ENCODE results near the gene ARPC4.

The ARPC4 gene

GRCh38 chr3:9786209-9786739 lies 6.6 kb upstream of the ARPC4 start:
- TF ChIP-seq NFIC (IDR thresholded peaks at IDR 0.05) (no peak), ZBTB7A (IDR thresholded peaks at IDR 0.05; ENCODE audit: low read depth) (no peak), TEAD4 (IDR thresholded peaks at IDR 0.05) (no peak), YY1 (IDR thresholded peaks at IDR 0.05; ENCODE audit: low read depth) (no peak)

DNA sequence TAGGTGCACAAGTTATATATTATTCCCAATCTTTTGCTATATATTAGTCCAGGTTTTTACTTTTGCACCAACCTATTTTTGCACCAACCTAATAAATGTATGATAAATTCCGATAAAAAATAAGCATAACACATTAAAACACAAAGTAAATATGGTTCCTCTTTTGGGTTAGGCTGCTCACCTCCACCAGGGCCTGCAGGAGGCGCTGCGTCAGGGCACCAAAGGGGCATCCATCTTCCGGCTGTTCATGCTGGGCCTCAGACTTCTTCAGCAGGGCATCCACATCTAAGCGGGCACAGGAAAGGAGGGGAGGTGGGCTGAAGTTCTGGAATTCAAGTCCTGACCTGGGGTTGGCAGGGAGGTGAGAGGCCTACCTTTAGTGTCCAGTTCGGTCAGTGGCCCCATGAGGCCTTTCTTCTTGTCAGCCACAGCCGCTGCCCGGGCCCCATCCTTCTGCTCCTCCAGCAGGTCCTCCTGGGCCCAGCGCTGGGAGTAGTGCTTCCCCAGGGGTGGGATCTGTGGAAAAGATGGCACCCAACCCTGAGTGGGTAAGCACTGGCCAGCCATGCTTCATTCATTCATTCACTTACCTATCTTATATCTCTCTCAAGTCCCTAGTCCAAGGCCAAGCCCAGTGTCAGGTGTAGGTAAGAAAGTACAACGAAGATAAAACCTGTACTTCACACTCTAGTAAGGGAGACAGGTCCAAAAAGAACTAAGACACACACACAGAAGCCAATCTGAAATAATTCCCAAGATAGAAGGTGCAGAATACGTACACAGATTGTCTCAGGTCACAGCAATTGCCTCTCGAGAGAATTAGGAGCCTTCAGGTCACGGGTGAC lies 5.8 kb upstream of the ARPC4 start:
- no peak for TF ChIP-seq FOXM1 (IDR thresholded peaks at IDR 0.05; ENCODE audit: borderline replicate concordance, low read depth)

DNA sequence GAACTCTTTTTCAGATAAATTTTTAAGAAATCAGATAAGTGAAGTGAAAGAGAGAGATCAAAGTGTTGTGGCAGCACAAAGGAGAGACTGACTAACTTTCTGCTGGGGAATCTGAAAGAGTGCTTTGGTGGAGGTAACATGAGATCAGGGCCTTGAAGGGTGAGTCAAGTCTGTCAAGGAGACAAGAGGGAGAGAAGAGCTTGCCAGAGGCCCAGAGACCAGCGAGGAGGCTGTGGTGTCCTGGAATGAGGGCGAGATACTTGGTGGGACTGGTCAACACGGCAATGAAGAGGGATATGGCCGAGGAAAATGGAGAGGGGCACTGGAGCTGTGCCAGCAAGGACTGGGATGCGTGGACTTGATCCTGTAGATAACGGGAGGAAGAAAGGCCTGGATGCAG lies 5.2 kb upstream of the ARPC4 start:
- TF ChIP-seq ZBTB7A (IDR thresholded peaks at IDR 0.05; ENCODE audit: low read depth) (no peak), MAX (IDR thresholded peaks at IDR 0.05) (no peak), EGR1 (IDR thresholded peaks at IDR 0.05) (no peak), CEBPB (IDR thresholded peaks at IDR 0.05) (no peak), RAD21 (IDR thresholded peaks at IDR 0.05; ENCODE audit: low read depth) (no peak), NFIC (IDR thresholded peaks at IDR 0.05) (no peak), TEAD4 (IDR thresholded peaks at IDR 0.05) (no peak), EP300 (IDR thresholded peaks at IDR 0.05; ENCODE audit: borderline replicate concordance) (no peak), TAF1 (IDR thresholded peaks at IDR 0.05; ENCODE audit: low read depth) (no peak), FOXM1 (IDR thresholded peaks at IDR 0.05; ENCODE audit: borderline replicate concordance, low read depth) (no peak), CREB1 (IDR thresholded peaks at IDR 0.05; ENCODE audit: low read depth) (no peak)
- TF ChIP-seq, protein P1, sequence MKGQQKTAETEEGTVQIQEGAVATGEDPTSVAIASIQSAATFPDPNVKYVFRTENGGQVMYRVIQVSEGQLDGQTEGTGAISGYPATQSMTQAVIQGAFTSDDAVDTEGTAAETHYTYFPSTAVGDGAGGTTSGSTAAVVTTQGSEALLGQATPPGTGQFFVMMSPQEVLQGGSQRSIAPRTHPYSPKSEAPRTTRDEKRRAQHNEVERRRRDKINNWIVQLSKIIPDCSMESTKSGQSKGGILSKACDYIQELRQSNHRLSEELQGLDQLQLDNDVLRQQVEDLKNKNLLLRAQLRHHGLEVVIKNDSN (IDR thresholded peaks at IDR 0.05) = no peak
- TF ChIP-seq, protein P2, sequence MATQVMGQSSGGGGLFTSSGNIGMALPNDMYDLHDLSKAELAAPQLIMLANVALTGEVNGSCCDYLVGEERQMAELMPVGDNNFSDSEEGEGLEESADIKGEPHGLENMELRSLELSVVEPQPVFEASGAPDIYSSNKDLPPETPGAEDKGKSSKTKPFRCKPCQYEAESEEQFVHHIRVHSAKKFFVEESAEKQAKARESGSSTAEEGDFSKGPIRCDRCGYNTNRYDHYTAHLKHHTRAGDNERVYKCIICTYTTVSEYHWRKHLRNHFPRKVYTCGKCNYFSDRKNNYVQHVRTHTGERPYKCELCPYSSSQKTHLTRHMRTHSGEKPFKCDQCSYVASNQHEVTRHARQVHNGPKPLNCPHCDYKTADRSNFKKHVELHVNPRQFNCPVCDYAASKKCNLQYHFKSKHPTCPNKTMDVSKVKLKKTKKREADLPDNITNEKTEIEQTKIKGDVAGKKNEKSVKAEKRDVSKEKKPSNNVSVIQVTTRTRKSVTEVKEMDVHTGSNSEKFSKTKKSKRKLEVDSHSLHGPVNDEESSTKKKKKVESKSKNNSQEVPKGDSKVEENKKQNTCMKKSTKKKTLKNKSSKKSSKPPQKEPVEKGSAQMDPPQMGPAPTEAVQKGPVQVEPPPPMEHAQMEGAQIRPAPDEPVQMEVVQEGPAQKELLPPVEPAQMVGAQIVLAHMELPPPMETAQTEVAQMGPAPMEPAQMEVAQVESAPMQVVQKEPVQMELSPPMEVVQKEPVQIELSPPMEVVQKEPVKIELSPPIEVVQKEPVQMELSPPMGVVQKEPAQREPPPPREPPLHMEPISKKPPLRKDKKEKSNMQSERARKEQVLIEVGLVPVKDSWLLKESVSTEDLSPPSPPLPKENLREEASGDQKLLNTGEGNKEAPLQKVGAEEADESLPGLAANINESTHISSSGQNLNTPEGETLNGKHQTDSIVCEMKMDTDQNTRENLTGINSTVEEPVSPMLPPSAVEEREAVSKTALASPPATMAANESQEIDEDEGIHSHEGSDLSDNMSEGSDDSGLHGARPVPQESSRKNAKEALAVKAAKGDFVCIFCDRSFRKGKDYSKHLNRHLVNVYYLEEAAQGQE (IDR thresholded peaks at IDR 0.05; ENCODE audit: low read depth) = no peak

GRCh38 chr3:9791127-9791526 lies 1.8 kb upstream of the ARPC4 start:
- TF ChIP-seq EP300 (IDR thresholded peaks at IDR 0.05; ENCODE audit: borderline replicate concordance) (no peak), FOXM1 (IDR thresholded peaks at IDR 0.05; ENCODE audit: borderline replicate concordance, low read depth) (no peak), NFIC (IDR thresholded peaks at IDR 0.05) (no peak), CEBPB (IDR thresholded peaks at IDR 0.05) (no peak), MAX (IDR thresholded peaks at IDR 0.05) (no peak), YY1 (IDR thresholded peaks at IDR 0.05; ENCODE audit: low read depth) (no peak), ZBTB7A (IDR thresholded peaks at IDR 0.05; ENCODE audit: low read depth) (no peak), EGR1 (IDR thresholded peaks at IDR 0.05) (no peak), TAF1 (IDR thresholded peaks at IDR 0.05; ENCODE audit: low read depth) (no peak), TCF12 (IDR thresholded peaks at IDR 0.05; ENCODE audit: low read depth) (no peak), CREB1 (IDR thresholded peaks at IDR 0.05; ENCODE audit: low read depth) (no peak), TEAD4 (IDR thresholded peaks at IDR 0.05) (no peak), RAD21 (IDR thresholded peaks at IDR 0.05; ENCODE audit: low read depth) (no peak)
- TF ChIP-seq, protein P1 (IDR thresholded peaks at IDR 0.05) = no peak
- TF ChIP-seq, protein P2 (IDR thresholded peaks at IDR 0.05; ENCODE audit: low read depth) = no peak

DNA sequence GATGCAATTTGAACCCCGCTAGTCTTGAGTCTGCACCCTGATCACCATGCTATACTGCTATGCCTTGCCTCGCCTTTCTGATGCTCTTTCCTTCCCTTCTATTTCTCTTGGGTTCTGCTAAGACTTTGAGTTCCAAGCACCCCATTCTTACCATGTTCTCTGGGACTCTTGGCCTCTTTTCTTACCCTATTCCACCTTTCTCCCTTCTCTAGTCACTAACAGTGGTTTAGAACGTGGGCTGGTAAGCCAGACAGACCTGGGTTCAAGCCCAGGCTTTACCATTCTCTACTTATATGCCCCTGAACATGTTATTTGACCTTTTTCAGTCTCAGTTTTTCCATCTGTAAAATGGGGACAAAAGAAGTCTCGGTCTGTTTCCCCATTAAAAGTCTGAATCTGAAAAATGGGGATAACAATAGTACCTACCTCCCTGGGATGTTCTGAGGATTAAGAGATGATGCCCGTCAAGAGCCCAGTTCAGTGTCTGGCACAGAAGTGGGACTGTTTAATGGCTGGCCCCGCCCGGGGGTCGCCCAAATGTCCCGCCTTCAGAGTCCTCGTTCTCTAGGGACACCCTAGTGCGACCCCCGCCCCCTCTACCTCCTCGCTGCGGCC lies 985 bp upstream of the ARPC4 start:
- peak; percentile 96 for TF ChIP-seq ZBTB7A (IDR thresholded peaks at IDR 0.05; ENCODE audit: low read depth)
- TF ChIP-seq TCF12 (IDR thresholded peaks at IDR 0.05; ENCODE audit: low read depth) = no peak

GRCh38 chr3:9793161-9793781 lies 389 bp downstream of the ARPC4 start:
- 0 out of 2 replicates have a peak, but pooled peaks have one; percentile 6 for TF ChIP-seq CREB1 (IDR thresholded peaks at IDR 0.05; ENCODE audit: low read depth)
- TF ChIP-seq, protein P2 (IDR thresholded peaks at IDR 0.05; ENCODE audit: low read depth) = no peak
- peak; percentile 80; the same call in 1 of the 2 replicates for TF ChIP-seq ZBTB7A (IDR thresholded peaks at IDR 0.05; ENCODE audit: low read depth)

All from Ishikawa (cell line).